Endothelial cell of umbilical vein (primary cell): Measurements from ENCODE around the gene C2orf15. TPM values are rescaled to one million over a fixed set of nuclear protein-coding genes. Genes with fewer than 3 reads are reported as not detected.

Source experiments
- BruUV-seq: library from RNA; stranded (reverse); fragments of 400-500 nt; replicated peaks from 2 replicates; lab custom pipeline; 2021; lab: Mats Ljungman, UMichigan
- CTCF ChIA-PET: fragments of 300-600, 350-600 bp; sonication (Branson Sonifier 250); formaldehyde crosslinking; loops from one replicate; lab custom pipeline; 2021; ENCODE audit warnings: antibody characterized with exemption, inconsistent platforms; lab: Charles Lee
- POLR2A ChIA-PET: fragments of 300-600, 350-600 bp; sonication (Branson Sonifier 250); formaldehyde crosslinking; loops from one replicate; lab custom pipeline; 2021; ENCODE audit warnings: antibody characterized with exemption, inconsistent platforms; lab: Charles Lee
- DNase-seq: peaks from one replicate; pipeline ENCODE4 v3.0.0-alpha.2; 2011; ENCODE audit warnings: low read depth, low spot score
- FAIRE-seq: peaks from 2 replicates; lab custom pipeline; 2011; peaks lifted over from hg19 to GRCh38; lab: Jason Lieb, UNC
- H2AFZ ChIP-seq: 2 replicates; pipeline ENCODE4 v1.6.0; 2012; ENCODE audit warnings: low read depth, low read length, control low read depth, inconsistent platforms
- H3K27ac ChIP-seq: 2 replicates; pipeline ENCODE4 v1.5.1; 2011; ENCODE audit warnings: low read depth, mild to moderate bottlenecking, control low read depth, low read length, moderate library complexity; ENCODE audit not compliant: insufficient read depth
- H3K27me3 ChIP-seq, 2 experiments: 2 replicates each; pipeline versions ENCODE4 v1.6.0 to v1.6.1; 2011; ENCODE audit warnings: low read length in 2 of 2, mixed read lengths in 1 of 2; ENCODE audit not compliant: control insufficient read depth in 2 of 2, insufficient read depth in 2 of 2
- H3K36me3 ChIP-seq, 2 experiments: 2 replicates in 1 of 2; 3 replicates in 1 of 2; pipeline ENCODE4 v1.5.1; 2011; ENCODE audit warnings: low read length in 2 of 2, mild to moderate bottlenecking in 1 of 2, moderate library complexity in 1 of 2; ENCODE audit not compliant: control insufficient read depth in 2 of 2, insufficient read depth in 2 of 2; ENCODE audit errors: extremely low read depth in 1 of 2
- H3K4me1 ChIP-seq: 3 replicates; pipeline ENCODE4 v1.5.1; 2011; ENCODE audit warnings: mild to moderate bottlenecking, low read length; ENCODE audit not compliant: control insufficient read depth, insufficient read depth; ENCODE audit errors: extremely low read depth
- H3K4me2 ChIP-seq: 2 replicates; pipeline ENCODE4 v1.6.1; 2011; ENCODE audit warnings: low read length, control low read depth, mixed read lengths; ENCODE audit not compliant: insufficient read depth
- H3K4me3 ChIP-seq, 3 experiments: fragments of 200-600 bp in 1 of 3; sonication (generic), shearing (Covaris generic) in 1 of 3; replicated peaks in 1 of 3; 2 replicates each; pipeline ENCODE4 v1.5.1; 2011 to 2016; ENCODE audit warnings: control low read depth in 3 of 3, low read length in 3 of 3, mild to moderate bottlenecking in 2 of 3, inconsistent platforms in 1 of 3, low read depth in 1 of 3, moderate library complexity in 1 of 3; ENCODE audit not compliant: insufficient read depth in 1 of 3
- H3K79me2 ChIP-seq: 2 replicates; pipeline ENCODE4 v1.6.0; 2012; ENCODE audit warnings: low read length, inconsistent platforms; ENCODE audit not compliant: control insufficient read depth, insufficient read depth
- H3K9ac ChIP-seq: replicated peaks from 2 replicates; pipeline ENCODE3; 2011; ENCODE audit warnings: low read length, control low read depth; ENCODE audit not compliant: insufficient read depth; ENCODE audit errors: extremely low read depth
- H3K9me1 ChIP-seq: replicated peaks from 3 replicates; pipeline ENCODE4 v1.6.0; 2011; ENCODE audit warnings: mild to moderate bottlenecking, low read length; ENCODE audit not compliant: control insufficient read depth, insufficient read depth; ENCODE audit errors: extremely low read depth
- H3K9me3 ChIP-seq: replicated peaks from 2 replicates; pipeline ENCODE4 v1.5.1; 2012; ENCODE audit warnings: low read length, inconsistent platforms; ENCODE audit not compliant: control insufficient read depth, insufficient read depth
- H4K20me1 ChIP-seq: replicated peaks from 2 replicates; pipeline ENCODE3; 2011; ENCODE audit warnings: mild to moderate bottlenecking, low read length; ENCODE audit not compliant: control insufficient read depth, insufficient read depth; ENCODE audit errors: extremely low read depth
- CTCF ChIP-seq, 2 donors: IDR thresholded peaks; 1 replicate in 1 of 2; 2 replicates in 1 of 2; pipeline ENCODE4 v1.5.1; 2011; ENCODE audit warnings: low read length in 2 of 2, mild to moderate bottlenecking in 2 of 2, moderate library complexity in 2 of 2, control low read depth in 1 of 2, inconsistent platforms in 1 of 2, low read depth in 1 of 2; ENCODE audit not compliant: insufficient read depth in 1 of 2; ENCODE audit errors: extremely low read depth in 1 of 2
- EZH2 ChIP-seq: IDR thresholded peaks from 2 replicates; pipeline ENCODE4 v1.6.1; 2012; ENCODE audit warnings: borderline replicate concordance, low read depth, mild to moderate bottlenecking, moderate library complexity, low read length, inconsistent platforms; ENCODE audit not compliant: severe bottlenecking
- FOS ChIP-seq: IDR thresholded peaks from 2 replicates; pipeline ENCODE4 v1.6.1; 2011; ENCODE audit warnings: mild to moderate bottlenecking, low read length, moderate library complexity, borderline replicate concordance; ENCODE audit not compliant: insufficient read depth
- GATA2 ChIP-seq: IDR thresholded peaks from 2 replicates; pipeline ENCODE4 v1.7.0; 2011; ENCODE audit warnings: low read depth, mild to moderate bottlenecking, moderate library complexity, mixed read lengths, low read length; ENCODE audit not compliant: insufficient read length, insufficient read depth
- JUN ChIP-seq: IDR thresholded peaks from 2 replicates; pipeline ENCODE4 v1.6.1; 2011; ENCODE audit warnings: borderline replicate concordance, low read depth; ENCODE audit not compliant: insufficient read length, insufficient read depth
- MAX ChIP-seq: IDR thresholded peaks from 2 replicates; pipeline ENCODE4 v1.6.1; 2011; ENCODE audit not compliant: insufficient read depth, insufficient read length
- MYC ChIP-seq: IDR thresholded peaks from one replicate; pipeline ENCODE4 v1.6.1; 2011; ENCODE audit warnings: mild to moderate bottlenecking, low read depth, low read length
- POLR2A ChIP-seq: IDR thresholded peaks from 2 replicates; pipeline ENCODE4 v1.6.1; 2012; ENCODE audit warnings: low read depth, mild to moderate bottlenecking, control low read depth, low read length
- POLR2AphosphoS5 ChIP-seq: IDR thresholded peaks from 2 replicates; pipeline ENCODE4 v1.6.1; 2012; ENCODE audit warnings: low read depth, mild to moderate bottlenecking, control low read depth, low read length, moderate library complexity; ENCODE audit not compliant: insufficient read depth
- dilution Hi-C: fragments of 300-500 bp; cut with MboI; formaldehyde crosslinking; loops from one replicate; pipeline ENCODE4 v1.15.0; 2019; ENCODE audit warnings: low sequenced_read_pairs; ENCODE audit not compliant: extremely low pct_ligation_motif_present
- intact Hi-C: fragments of 100-400 bp; cut with micrococcal nuclease; formaldehyde crosslinking; loops from one replicate; pipeline ENCODE4 v1.10.0; 2022
- polyA plus RNA-seq, 4 experiments: library from polyadenylated mRNA; depleted of rRNA in 3 of 4; stranded (reverse) in 3 of 4; unstranded in 1 of 4; fragments of >200 nt; gene quantifications; 2 replicates each; pipeline versions ENCODE4 v1.2.1 to v1.2.3, GENCODE V29; 2011 to 2012; ENCODE audit warnings: missing spikeins in 1 of 4
- small RNA-seq: library from RNA; depleted of rRNA; stranded (forward); fragments of <200 nt; gene quantifications from one replicate; pipeline ENCODE3, GENCODE V24; 2012; ENCODE audit warnings: low replicate concordance, low read depth; ENCODE audit not compliant: insufficient read depth, insufficient read length
- total RNA-seq: library from RNA; stranded (reverse); gene quantifications from 2 replicates; pipeline ENCODE4 v1.2.3, GENCODE V29; 2021

C2orf15 gene
- total and polyA plus RNA-seq, 2 donors (not counting 3 experiments of a cell fraction or from before 2014, with no cell fraction given) = not detected

- no TSS peak for BruUV-seq
- H3K9ac ChIP-seq = no peak overlapping the region
- no peak overlapping the region for H2AFZ ChIP-seq
- H3K4me3 ChIP-seq = no peak overlapping the region
- TF ChIP-seq GATA2 (no peak), POLR2AphosphoS5 (no peak), FOS (no peak), MYC (no peak), JUN (no peak), MAX (no peak), CTCF (IDR thresholded peaks at IDR 0.05; ENCODE audit: extremely low read depth in 1 of 2, insufficient read depth in 1 of 2, low read depth in 1 of 2, low read length in 2 of 2) (no peak), EZH2 (no peak), POLR2A (no peak)
- no peaks in the 10 kb centered on the region for H3K79me2 ChIP-seq
- CTCF ChIA-PET = no interaction called here
- intact Hi-C loops = no loop called here
- DNase-seq (no peak), FAIRE-seq (no peak)
- no peaks in the 10 kb centered on the region for H3K4me1 ChIP-seq
- POLR2A ChIA-PET = no interaction called here
- peaks cover 0 to 6% of the 10 kb centered on the region in 2 experiments for H3K36me3 ChIP-seq
- no peaks in the 10 kb centered on the region for H3K27me3 ChIP-seq
- dilution Hi-C loops = no loop called here
- no peaks in the 10 kb centered on the region for H4K20me1 ChIP-seq
- no peaks in the 10 kb centered on the region for H3K9me3 ChIP-seq
- H3K27ac ChIP-seq = no peak overlapping the region
- no peak overlapping the region for H3K4me2 ChIP-seq
- no peaks in the 10 kb centered on the region for H3K9me1 ChIP-seq
Measured at GRCh38 chr2:99200076-99200800, 58.7 kb downstream of the C2orf15 start.

Small RNAs within 50 kb of the gene (small RNA-seq; reads per million reads assigned to genes)
- gene AC092587.1 = not detected

Other genes starting within 250 kb of the C2orf15 start
- gene CRACDL, start 205.5 kb upstream of the C2orf15 start, total RNA-seq = 3.8 and 6.3 TPM in 2 replicates
- gene CRACDL, start 205.5 kb upstream of the C2orf15 start, polyA plus RNA-seq = 0.92 and 1.6 TPM in 2 replicates
- gene TSGA10, start 13.2 kb downstream of the C2orf15 start, total RNA-seq = 0.51 and 2.7 TPM in 2 replicates
- gene TSGA10, start 13.2 kb downstream of the C2orf15 start, polyA plus RNA-seq = 0.05 and 0.12 TPM in 2 replicates
- 4.8 and 5.3 TPM in 2 replicates for gene LIPT1, start 13.3 kb downstream of the C2orf15 start, total RNA-seq
- 3.3 and 3.7 TPM in 2 replicates for gene LIPT1, start 13.3 kb downstream of the C2orf15 start, polyA plus RNA-seq
- gene MITD1, start 39.4 kb downstream of the C2orf15 start, total RNA-seq = 29.8 and 30.0 TPM in 2 replicates
- 8.2 and 11.1 TPM in 2 replicates for gene MITD1, start 39.4 kb downstream of the C2orf15 start, polyA plus RNA-seq
- 28.4 and 30.7 TPM in 2 replicates for gene MRPL30, start 39.5 kb downstream of the C2orf15 start, total RNA-seq
- 12.9 and 14.7 TPM in 2 replicates for gene MRPL30, start 39.5 kb downstream of the C2orf15 start, polyA plus RNA-seq
- not detected in 2 replicates for gene LYG2, start 114.0 kb downstream of the C2orf15 start, total RNA-seq
- not detected in 2 replicates for gene LYG2, start 114.0 kb downstream of the C2orf15 start, polyA plus RNA-seq
- 0.35 and 0.55 TPM in 2 replicates for gene LYG1, start 159.5 kb downstream of the C2orf15 start, total RNA-seq
- gene LYG1, start 159.5 kb downstream of the C2orf15 start, polyA plus RNA-seq = 1.7 and 1.8 TPM in 2 replicates
- gene TXNDC9, start 194.6 kb downstream of the C2orf15 start, total RNA-seq = 45.8 and 48.7 TPM in 2 replicates
- 17.4 and 18.6 TPM in 2 replicates for gene TXNDC9, start 194.6 kb downstream of the C2orf15 start, polyA plus RNA-seq
- gene EIF5B, start 195.7 kb downstream of the C2orf15 start, total RNA-seq = 53.5 and 54.5 TPM in 2 replicates
- 6.3 and 10.1 TPM in 2 replicates for gene EIF5B, start 195.7 kb downstream of the C2orf15 start, polyA plus RNA-seq